NCI-H1092 treated with DMSO at 0.1 percent for 48 hours (cell line): ENCODE results near the gene RAB30.

Experiments used
- DNase-seq: peaks from one replicate; lab custom pipeline; 2025; lab: John Stamatoyannopoulos, UW

RAB30 gene

DNA sequence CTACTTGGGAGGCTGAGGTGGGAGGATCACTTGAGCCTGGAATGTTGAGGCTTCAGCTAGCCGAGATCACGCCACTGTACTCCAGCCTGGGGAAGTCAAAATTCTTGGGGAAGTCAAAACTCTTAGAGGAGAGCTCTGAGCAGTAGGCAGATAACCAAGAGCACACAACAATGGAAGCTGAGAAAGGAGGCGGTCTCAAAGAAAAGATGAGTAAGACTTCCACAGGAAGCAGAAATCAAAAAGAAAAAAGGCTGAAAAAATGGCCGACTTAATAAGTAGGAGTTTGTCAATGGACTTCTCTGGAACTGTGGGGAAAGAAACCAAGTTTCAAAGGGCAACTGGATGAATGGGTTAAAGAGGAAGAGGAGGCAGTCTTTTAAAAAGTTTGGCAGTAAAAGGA is 32.1 kb downstream of the RAB30 start:
- DNase-seq = no peak

DNA sequence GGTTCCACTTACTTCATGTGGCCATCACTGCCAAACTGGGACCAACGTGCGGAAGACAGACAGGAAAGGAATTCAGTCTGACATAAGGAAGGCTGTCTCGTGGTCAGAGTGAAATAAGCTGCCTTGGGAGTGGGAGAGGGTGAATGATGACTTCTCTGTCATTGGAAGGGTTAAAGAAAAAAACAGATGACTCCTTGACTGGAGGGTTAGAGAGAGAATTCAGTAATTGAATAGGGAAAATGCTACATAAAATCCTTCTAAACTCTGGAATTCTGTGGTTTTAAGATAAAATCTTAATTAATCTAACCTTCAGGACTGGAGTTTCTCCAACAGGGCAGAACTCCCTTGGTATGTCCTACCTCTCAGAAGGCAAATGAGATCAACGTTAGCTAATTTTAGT is 33.8 kb downstream of the RAB30 start:
- DNase-seq = no peak

DNA sequence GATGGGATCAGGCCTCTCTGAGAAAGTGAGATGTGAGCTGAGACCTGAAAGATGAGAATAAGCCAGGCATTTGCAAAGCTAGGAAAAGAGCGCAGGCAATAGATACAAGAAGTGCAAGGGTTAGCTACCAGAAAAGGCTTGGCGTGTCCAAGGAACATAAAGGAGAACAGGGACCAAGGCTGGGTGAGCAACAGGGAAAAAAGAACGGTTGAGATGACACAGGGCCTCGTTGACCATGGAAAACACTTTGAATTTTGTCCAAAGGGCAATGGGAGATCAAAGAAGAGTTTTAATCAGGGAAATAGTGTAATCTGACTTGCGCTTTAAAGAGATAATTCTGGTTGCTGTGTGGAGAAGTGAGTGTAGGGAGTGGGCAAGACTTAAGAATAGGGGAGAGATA is 35.0 kb downstream of the RAB30 start:
- DNase-seq = no peak

DNA sequence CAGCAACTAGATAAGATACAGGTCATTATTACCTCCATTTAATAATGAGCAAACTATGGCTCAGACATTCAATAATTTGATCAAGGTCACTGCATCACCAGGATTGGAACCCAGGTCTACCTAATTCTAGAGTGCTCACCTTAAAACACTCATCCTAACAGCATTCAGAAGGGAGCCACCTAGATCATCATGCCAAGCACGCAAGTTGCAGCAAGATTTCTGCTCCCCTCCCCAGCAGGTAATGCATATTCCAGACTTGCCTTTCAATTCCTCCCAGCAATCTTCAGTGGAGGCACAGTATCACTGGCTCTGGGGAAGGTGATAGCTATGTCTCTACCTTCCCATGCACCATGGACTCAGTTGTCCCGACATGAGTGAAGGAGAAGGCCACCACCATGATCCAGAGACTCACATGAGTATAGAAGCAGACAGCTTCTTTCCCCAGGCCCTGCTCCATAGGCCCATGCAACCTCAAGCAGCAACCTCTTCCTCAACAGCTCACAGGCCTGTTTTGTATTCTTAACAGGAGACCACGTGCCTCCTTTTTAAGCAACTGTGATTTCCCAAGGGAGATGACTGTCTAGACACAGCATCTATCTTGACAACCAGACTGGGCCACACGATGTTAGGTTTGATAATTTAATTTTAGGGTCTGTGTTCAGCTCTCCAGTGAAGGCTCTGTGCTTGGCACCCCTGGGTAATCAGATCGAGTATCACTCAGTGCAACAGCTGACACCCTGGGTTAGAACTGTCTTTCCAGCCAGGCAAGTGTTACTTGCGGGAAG is 36.4 kb downstream of the RAB30 start:
- DNase-seq = no peak

DNA sequence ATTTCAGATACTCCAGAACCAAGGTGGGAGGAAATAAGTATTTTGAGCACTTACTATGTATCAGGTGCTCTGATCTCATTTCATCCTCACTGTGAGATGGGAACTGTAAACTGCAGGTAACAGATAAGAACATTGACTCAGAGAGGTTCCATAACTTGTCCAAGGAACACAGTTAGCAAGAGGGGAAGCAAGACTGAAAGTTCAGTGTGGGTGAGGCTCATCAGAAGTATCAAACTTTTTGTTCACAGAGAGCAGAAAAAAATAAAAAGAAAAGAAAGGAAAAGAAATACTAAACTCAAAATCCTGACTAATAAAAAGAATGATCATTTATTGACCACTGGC is 37.1 kb downstream of the RAB30 start:
- DNase-seq = no peak

DNA sequence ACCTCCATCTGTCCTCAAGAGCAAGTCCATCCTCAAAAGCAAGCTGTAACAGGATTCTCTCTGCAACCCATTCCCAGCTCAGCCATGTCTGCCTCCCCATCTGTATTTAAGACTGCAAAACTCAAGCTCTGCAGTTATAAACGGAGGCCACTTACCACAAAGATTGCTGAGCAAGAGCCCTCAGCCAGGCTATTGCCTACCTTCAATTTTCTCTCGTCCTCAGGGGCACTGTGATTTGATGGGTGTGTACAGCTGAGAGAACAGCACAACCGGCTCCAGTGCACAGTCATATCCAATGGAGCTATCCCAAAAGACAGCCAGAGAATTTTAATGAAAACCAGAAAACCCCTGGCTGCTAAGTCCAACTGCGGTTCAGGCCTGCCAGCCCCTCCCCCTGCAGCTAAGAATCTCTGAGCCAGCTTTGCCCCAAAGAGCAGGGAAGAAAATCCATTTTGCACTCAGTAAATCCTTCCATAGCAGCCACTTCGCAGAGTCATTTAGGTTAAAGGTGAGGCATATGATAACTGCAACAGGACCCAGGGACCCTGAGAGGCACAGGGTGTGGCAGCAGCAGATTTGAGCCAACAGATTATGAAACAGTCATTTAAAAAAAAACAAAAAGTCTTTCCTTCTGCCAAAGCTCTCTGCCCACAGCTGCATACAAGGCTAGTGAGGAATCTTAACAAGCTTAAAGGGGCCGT is 37.6 kb downstream of the RAB30 start:
- no peak for DNase-seq

DNA sequence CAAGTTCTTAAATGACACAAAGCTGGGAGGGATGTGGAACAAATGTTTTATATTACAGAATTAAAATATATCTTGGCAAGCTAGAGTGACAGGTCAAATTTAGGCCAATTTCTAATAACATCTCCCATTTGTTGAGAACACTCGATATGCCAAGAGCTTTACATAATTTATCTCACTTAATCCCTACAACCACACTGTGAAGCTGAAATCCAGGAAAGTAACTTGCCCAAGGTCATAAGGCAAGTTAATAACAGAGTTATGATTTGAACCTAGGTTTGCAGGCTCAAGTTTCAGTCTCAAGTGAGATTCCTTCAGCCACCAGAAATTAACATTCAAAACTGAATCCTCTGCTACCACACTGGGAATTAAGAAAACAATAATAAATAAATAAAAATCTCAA is 38.3 kb downstream of the RAB30 start:
- no peak for DNase-seq

DNA sequence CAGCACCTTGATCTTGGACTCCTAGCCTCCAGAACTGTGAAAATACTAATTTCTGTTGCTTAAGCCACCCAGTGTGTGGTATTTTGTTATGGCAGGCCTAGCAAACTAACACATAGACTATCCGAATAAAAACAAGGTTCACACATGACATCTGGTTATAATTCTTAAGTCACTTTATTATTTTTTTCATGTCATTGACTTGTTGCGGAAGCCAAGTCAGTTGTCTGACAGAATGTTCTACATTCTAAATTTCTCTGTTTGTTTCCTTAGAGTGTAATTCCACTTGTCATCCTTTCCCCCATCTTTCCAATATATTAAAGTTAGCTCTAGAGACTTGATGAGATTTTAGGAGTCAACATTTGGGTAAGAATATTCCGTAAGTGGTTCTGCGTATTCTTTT is 40.6 kb downstream of the RAB30 start:
- no peak for DNase-seq

DNA sequence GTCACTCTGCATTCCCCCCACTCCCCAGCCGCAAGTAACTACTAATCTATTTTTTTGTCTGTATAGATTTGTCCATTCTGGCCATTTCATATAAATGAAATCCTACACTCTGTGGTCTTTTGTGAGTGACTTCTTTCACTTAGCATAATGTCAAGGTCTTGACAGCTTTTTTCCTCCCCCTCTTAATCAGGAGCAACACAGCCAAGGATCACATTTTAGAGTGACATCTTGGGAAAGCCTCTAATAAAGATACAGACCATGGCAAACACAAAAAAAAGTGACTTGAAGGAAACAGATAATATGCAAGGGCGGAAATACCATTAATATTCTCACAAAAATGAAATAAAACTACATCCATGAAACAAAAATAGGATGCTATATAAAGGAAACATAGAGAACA is 43.9 kb downstream of the RAB30 start:
- DNase-seq = no peak

DNA sequence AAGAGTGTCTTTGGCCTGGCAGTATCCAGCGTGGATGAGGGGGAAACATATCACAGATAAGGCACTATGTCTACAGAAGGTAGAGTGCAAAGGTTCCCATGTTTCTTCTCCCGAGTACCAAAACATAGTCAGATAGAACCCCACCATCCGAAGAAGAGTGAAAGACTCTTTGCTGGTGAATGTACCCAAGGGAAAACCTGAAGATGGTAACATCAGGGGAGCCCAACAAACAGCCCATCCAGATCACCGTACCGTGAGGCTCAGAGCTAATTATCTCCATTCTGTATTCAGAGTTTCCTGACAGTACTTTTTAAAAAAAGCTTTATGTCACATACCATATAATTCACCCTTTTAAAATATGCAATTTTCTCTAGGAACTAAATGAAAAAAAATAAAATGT is 44.4 kb downstream of the RAB30 start:
- DNase-seq = no peak

DNA sequence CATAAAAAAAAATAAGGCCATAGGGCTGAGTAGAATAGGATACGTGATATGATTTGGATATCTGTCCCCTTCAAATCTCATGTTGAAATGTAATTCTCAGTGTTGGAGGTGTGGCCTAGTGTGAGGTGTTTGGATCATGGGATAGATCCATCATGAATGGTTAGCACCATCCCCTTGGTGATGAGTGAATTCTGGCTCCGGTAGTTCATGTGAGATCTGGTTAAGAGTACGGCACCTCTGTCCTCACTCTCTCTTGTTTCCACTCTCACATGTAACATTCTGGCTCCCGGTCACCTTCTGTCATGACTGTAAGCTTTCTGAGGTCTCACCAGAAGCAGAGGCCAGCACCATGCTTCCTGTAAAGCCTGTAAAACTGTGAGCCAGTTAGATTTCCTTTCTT is 45.5 kb downstream of the RAB30 start:
- no peak for DNase-seq

DNA sequence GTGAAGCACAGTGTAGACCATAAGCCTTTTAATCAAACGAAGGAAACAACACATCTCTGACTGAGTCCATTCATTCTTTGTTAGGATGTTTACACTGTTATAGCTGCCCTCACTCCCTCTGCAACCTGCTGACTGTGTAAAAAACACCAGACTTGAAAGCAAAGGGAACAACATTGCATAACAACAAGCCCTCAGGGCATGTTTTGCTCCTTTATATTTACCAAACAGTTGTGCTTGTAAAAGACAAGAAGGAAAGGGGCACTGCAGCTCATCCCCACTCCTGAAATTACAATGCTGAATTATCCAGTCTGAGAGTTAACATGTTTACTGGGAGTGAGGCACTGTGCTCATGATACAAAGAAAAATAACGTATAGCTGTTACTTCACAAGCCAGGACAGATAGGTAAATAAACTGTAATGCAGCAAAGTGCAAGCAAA is 46.4 kb downstream of the RAB30 start:
- no peak for DNase-seq

DNA sequence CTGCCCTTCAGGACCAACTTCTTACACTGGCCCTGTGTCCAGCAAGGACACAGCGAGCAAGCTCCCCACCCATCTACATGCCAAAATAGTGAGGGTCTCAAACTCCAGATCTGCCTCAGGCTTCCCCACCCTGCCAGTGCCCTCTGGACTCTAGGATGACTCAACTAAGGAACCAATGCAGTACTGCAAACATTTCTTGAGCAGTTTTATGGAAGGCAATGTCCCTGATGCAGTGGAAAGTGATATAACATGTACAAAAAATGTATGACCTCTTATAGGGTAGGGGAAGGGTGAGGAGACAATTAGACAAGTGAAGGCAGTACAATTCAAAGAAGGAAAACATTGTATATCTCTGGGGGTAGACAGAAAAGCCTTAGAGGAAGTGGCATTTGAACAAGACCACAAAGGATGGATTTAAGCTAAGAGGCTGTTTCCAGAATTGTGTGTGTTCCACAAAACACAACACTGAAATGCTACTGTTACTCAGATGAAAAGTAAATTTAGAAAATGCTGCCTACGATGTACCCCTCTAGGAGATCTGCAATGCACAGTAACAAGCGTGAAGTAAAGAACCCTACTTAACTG is 47.3 kb downstream of the RAB30 start:
- DNase-seq = no peak

DNA sequence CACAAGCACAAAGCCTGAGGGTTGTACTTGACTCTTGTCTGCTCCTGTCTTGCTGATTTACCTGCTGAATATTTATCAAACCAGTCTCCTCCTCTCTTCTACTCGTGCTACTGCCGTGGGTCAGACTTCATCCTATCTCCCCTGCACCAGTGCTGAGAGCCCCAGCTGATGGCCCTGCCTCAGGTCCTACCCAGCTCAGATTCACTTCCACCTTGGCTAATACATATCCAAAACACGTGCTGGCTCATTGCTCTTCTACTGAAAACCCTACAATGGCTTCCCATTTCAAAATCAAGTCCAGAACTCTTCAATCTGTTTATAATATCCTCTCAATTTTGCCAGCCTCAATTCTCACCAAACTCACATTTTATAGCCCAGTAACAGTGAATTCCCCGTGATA is 48.3 kb downstream of the RAB30 start:
- DNase-seq = no peak

DNA sequence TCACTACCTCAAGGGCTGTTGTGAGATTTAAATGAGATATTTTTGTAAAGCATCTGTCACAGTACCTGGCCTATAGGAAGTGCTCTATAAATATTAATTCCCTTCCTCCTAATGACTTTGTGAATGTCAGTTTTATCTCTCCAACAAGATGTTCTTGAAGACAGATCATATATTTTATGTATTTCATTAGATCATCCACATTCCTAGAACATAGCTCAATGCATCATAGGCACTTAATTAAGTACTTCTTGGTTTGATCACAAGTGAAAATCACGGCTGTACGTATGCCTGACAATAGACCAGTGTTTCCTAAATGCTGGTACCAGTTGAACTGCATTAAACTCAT is 49.9 kb downstream of the RAB30 start:
- DNase-seq = no peak

DNA sequence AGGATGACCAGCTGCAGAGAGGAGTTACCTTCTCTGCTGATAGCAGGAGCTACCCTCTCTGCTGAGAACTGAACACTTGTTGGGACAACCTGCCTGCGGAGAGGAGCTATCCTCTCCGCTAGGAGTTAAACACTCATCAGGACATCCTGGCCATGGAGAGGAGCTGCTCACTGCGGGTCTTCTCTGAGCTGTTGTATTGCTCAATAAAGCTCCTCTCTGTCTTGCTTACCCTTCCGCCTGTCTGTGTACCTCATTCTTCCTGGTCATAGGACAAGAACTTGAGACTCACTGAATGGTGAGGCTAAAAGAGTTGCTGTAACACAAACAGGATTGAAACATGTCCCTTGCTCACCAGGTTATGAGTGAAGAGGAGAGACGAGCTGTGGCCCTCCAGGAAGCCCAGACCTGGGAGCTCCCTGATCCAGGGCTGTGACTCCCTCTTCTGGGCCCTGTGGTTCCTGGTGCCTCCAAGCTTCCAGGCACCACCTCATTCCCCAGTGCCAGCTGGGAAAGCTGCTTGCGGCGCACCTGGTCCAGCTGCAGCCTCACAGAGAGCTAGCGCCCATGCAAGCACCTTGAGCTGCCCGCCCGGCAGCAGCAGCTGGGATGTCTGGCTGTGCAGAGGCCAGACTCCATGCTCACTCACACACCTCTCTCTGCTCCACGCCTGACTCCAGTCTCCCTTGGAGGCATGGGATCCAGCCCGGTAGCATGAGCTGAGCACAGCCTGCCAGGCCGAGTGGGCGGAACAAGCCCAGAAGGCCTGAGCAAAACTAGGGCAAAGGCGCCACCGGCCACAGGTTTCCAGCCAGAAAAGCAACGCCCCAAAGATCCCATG is 50.5 kb downstream of the RAB30 start:
- DNase-seq = no peak

DNA sequence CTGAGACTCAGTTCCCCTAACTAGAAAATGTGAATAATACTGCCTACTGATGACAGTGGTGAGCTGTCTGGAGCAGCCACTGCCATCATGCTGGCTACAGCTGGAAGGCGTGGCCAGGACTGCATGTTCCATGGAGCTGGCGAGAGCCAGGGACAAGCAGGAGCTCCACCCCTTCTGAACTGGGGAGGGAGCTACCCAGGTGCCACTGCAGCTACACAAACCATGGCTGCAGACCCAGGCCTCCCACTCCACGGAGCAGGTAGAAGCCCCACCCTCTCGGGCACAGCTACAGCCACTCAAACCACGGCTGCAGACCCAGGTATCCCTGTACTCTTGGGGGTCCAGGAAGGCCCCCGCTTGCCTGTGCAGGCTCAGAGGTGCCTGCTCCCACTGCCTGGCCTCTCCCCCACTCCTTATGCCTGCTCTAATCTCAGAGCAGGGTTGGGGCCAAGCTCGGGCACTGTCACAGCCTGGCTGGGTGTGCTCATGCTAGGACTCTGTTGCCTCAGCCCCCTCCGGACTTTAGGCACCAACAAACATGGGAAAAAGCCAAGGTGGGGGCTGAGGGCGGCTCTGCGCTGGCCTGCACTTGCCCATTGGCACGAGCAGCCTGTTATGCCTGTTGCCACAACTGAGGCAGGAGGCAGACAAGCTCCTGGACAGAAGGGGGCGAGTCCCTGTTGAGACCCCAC is 51.7 kb downstream of the RAB30 start:
- DNase-seq = no peak

DNA sequence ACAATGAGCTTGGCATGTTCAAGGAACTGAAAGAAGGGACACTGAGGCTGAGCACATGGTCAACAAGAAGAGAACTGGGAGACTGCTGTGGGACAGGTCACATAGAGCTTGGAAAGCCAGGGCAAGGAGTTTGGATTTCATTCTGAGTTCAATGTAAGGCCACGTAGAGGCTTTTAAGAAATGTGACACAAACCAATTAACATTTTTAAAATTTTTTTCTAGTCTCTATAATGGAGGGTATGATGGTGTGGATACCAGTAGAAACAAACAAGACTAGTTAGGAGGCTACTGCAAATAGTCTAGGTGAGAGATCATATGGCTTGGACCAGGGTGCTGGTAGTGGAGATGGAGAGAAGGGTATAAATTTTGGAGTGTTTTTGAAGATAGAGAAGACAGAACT is 56.7 kb downstream of the RAB30 start:
- DNase-seq = no peak

DNA sequence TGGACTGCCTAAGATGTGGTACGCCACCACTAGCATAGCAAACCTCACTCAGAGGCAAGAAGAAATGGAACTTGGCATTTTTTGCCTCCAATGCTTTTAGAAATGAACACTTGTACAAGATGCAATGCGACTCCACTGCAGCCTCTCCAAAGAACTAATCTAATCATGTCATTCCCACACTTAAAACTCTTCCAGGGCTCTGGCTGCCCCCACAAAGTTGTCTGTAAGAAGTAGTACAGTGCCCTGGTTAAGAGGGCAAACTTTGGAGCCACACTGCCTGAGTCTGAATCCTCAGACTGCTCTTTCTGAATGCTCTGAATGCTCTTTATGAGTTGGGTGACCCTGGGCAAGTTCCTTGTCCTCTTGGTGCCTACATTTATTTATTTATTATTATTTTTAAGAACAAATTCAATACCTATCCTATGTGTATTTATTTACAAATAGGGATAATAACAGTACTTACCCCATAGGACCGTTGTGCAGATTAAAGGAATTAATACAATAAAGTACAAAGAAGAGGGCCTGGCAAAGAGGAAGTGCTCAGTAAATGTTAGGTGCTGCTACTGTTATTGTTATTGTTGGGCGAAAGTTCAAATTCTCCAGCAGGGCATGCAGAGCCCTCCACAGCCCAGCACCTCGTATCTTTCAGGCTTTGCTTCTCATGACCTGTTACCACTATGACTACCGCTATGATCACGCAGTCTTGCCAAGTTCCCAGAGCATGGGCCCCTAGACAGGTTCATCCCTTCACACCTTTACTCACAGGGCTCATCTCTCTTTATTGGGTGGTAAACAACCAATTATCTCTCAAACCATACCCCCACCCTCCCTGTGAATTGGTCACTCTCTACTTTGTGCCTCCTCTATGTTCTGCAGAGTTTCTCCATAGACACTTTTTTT is 59.3 kb downstream of the RAB30 start:
- no peak for DNase-seq

DNA sequence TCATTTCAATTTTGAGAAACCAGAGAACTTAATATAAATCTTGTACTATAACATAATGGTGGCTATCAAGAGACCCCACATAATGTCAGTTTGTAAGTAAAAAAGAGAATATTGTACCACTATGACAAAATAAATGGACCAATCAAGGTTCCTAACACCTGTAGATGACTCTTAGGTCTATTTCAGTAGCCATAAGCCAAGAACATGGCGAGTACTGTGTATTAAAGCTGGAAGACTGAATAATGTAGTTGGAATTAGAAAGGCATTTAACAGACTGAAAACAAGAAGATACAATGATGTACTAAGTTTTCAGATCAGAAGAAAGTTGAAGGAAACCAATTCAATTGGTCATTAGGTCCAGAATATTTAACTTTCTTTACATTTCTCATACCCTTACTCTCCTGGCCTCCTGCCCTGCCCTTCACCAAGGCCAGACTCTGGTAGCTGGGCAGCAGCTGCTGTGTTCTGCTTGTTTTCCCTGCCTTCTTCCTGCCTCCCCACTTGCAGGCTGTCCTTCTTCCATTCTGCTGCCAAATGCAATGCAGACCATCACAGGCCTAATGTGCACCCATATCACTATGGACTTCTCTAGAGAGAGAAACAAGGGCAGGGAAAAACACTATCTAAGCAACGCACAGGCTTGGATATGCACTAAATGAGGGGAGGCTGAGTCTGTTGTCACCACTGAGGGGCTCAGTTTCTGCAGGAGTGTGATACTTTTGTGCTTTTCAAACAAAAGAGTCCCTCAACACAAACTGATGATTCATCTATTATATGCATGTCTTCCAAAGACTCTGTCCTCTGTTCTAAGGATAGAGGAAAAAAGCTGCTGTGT is 60.1 kb downstream of the RAB30 start:
- DNase-seq = no peak
